Measurements from ENCODE around the gene SPPL2A. TPM values are rescaled to one million over a fixed set of nuclear protein-coding genes. Genes with fewer than 3 reads are reported as not detected.
A peak's percentile ranks its signal among the peaks of the same experiment; 100 is the strongest.

Gene SPPL2A
- polyA plus RNA-seq, 6 donors from 2014 or later = 75.1 to 93.0 (median 89.4) TPM

DNA sequence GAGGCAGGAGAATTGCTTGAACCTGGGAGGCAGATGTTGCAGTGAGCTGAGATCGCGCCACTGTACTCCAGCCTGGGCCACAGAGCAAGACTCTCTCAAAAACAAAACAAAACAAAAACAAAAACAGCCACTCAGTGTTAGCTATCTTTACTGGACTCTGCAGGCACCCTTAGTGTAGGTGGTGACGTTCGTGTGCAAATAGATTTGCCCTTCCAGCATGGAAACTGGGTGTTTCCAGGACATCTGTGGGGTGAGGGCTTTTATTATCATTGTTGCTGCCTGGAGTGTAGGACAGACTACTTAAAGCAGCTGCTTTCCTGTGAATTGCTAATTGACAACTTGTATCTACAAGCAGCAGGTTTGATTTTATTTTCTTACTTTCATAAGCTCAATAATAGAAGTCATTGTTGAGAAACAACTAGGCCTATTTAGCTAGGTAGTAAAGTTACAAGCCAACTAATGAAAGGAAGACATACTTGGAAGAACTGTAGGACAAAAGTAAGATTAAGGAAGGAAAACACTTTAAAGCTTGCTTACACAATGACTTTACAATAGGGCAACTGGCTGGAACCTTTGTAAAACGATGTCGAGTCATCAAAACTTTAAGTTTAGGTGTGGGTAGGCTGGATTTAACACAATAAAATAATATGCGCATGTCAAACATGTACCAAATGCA lies 25.4 kb upstream of the SPPL2A start:
- Mint-ChIP-seq H3K9me3 (no peaks in the 10 kb centered on the region), H3K36me3 (no peaks in the 10 kb centered on the region), H3K4me3 (no peak overlapping the region), H3K27ac (no peak overlapping the region), H3K4me1 (no peaks in the 10 kb centered on the region), H3K27me3 (peaks cover 0 to 5% (median 4%) of the 10 kb centered on the region in 3 donors)
- DNase-seq = no peak
- ATAC-seq (ENCODE audit: low read depth in 2 of 2) = no peak

DNA sequence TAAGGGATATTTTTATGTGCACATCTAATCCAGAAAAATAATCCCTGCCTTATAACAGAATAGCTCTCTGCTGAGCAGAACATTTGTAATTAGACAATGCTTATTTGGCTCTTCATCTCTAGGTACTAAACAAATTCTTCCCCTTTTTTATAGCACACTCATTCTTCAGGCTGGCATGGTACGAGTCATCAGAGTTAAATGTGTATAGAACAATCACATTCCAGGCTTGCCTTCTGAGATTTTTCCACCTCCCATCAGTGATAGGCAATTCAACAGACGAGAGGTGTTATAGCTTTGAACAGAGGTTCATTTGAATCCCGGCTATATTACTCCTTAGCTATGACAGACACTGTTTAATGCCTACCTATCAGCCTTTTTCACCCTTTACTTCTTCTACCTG lies 21.4 kb upstream of the SPPL2A start:
- Mint-ChIP-seq H3K4me1 (no peaks in the 10 kb centered on the region), H3K9me3 (no peaks in the 10 kb centered on the region), H3K4me3 (no peak overlapping the region), H3K36me3 (no peaks in the 10 kb centered on the region), H3K27me3 (peaks cover 0 to 5% (median 4%) of the 10 kb centered on the region in 3 donors), H3K27ac (no peak overlapping the region)
- ATAC-seq (ENCODE audit: low read depth in 2 of 2) (no peak), DNase-seq (no peak)

DNA sequence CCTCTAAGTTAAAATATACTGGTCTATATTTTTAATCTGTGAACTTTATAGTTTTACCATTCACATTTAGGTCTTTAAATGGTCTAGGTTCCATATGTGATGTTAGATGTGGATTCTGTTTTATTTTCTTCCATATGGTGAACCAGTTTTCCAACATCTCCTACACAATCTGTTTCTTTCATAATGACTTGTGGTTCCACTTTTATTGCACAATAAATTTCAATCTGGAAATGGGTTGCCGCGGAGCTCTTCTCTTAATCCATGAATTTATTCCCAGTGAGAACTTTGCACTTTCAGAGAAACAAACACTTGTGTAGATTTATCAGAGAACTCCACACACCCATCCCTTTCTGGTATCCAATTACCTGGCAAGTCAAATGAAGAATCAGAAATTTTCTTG lies 20.9 kb upstream of the SPPL2A start:
- Mint-ChIP-seq H3K9me3 (no peaks in the 10 kb centered on the region), H3K36me3 (no peaks in the 10 kb centered on the region), H3K4me3 (no peak overlapping the region), H3K27ac (no peak overlapping the region), H3K27me3 (peaks cover 0 to 5% (median 4%) of the 10 kb centered on the region in 3 donors), H3K4me1 (no peaks in the 10 kb centered on the region)
- ATAC-seq (ENCODE audit: low read depth in 2 of 2) (no peak), DNase-seq (no peak)

DNA sequence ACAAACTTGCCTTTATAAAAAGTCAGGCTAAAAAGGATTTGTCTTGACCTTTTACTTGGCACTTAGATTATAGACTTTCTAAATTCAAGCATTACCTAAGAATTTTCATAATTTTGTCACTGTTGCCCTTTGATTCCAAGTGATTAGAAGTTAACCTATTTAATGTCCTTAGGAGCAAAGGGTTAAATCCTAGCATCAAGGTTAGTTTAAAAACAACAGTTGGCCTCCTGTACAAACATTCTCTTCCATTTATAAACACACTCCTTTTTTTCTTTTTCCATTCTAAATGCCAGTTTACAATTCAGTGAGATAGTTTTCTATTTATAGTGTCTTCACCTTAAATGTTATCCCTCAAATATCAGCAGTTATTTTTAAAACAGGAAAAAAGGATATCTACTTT lies 18.4 kb upstream of the SPPL2A start:
- Mint-ChIP-seq H3K27ac (no peak overlapping the region), H3K36me3 (no peaks in the 10 kb centered on the region), H3K4me3 (no peak overlapping the region), H3K27me3 (no peaks in the 10 kb centered on the region), H3K4me1 (no peaks in the 10 kb centered on the region), H3K9me3 (no peaks in the 10 kb centered on the region)
- ATAC-seq (ENCODE audit: low read depth in 2 of 2) (no peak), DNase-seq (no peak)

DNA sequence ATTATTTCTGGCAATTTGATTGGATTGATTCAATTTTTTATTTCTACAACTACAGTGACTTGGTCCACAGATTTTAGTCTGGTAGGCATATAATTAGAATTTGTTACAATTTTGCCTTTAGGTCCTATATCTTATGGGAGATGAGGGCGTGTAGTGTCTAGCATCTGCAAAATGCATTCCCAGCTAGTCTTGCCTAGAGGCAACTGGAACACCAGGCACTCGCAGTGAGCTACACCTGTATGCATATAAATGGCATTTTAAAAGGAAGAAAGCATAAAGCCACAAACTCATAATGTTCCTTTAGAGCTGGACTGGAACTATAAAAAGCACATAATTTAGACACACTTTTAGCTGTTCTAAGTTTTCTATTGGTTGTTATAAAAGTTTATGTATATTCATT lies 17.9 kb upstream of the SPPL2A start:
- DNase-seq = no peak
- H3K36me3 Mint-ChIP-seq = no peaks in the 10 kb centered on the region
- no peak overlapping the region for H3K27ac Mint-ChIP-seq
- no peak for ATAC-seq (ENCODE audit: low read depth in 2 of 2)
- no peaks in the 10 kb centered on the region for H3K9me3 Mint-ChIP-seq
- H3K27me3 Mint-ChIP-seq = no peaks in the 10 kb centered on the region
- H3K4me3 Mint-ChIP-seq = no peak overlapping the region
- no peaks in the 10 kb centered on the region for H3K4me1 Mint-ChIP-seq

DNA sequence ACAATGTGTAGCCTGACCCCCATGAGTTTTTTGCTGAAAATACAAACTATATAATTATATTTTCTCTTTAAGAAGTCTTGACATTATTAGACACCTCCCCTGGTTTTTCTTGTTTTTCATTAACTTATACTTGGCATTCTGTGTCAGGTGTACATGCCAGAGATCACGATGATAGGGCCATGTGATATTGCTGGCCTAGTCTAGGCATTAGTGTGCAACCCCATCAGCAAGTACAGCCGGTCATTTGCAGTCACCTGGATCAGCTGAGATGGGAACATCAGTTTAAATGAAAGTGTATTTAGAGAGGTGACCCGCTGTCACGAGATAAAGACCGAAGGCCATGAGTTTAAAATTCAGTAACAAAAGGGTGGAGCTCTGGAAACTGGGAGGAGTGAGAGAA lies 12.6 kb upstream of the SPPL2A start:
- H3K27ac Mint-ChIP-seq = peak overlapping the region in 1 of 6 donors; percentile 13
- H3K27me3 Mint-ChIP-seq = no peaks in the 10 kb centered on the region
- H3K4me3 Mint-ChIP-seq = no peak overlapping the region
- H3K9me3 Mint-ChIP-seq = no peaks in the 10 kb centered on the region
- DNase-seq (no peak), ATAC-seq (ENCODE audit: low read depth in 2 of 2) (no peak)
- no peaks in the 10 kb centered on the region for H3K36me3 Mint-ChIP-seq
- no peaks in the 10 kb centered on the region for H3K4me1 Mint-ChIP-seq

DNA sequence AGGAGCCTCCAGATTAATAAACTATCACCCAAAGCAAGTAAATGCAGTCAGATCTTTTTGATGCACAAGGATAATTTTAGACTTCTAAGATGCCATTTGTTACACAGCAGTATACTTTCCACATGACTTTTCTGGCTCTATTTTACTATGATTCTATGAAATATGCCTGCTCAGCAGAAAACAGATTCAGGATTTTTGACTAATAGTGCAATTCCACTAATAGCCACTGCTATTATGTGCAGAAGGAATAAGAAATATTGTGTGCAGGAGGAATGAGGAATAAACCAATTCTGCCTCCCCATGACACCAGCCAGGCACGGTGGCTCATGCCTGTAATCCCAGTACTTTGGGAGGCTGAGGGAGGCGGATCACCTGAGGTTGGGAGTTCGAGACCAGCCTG lies 11.5 kb upstream of the SPPL2A start:
- no peaks in the 10 kb centered on the region for H3K9me3 Mint-ChIP-seq
- H3K4me3 Mint-ChIP-seq = no peak overlapping the region
- no peaks in the 10 kb centered on the region for H3K27me3 Mint-ChIP-seq
- DNase-seq (no peak), ATAC-seq (ENCODE audit: low read depth in 2 of 2) (no peak)
- no peak overlapping the region for H3K27ac Mint-ChIP-seq
- no peaks in the 10 kb centered on the region for H3K4me1 Mint-ChIP-seq
- H3K36me3 Mint-ChIP-seq = no peaks in the 10 kb centered on the region

DNA sequence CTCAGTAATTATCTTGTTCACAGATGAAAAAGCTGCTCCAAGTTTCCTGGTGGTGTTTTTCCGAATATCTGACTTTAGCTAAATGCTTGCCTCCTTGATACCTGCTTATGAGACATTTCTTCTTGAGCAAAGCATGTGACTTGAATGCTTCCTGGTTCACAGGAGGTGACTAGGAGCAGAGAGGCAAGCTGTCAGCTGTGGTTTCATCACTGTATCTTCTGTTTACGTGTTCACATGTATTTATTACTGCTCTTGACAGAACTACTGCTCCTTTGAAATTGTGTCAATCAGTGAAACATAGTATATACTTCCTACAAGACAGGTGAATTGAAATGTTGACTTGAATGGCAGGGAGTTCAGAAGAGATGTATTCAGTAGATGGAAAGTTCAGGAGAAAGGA lies 8.9 kb upstream of the SPPL2A start:
- no peak for DNase-seq
- Mint-ChIP-seq H3K4me3 (no peak overlapping the region), H3K4me1 (no peaks in the 10 kb centered on the region), H3K36me3 (no peaks in the 10 kb centered on the region), H3K27ac (no peak overlapping the region), H3K9me3 (no peaks in the 10 kb centered on the region), H3K27me3 (no peaks in the 10 kb centered on the region)
- ATAC-seq (ENCODE audit: low read depth in 2 of 2) = no peak

DNA sequence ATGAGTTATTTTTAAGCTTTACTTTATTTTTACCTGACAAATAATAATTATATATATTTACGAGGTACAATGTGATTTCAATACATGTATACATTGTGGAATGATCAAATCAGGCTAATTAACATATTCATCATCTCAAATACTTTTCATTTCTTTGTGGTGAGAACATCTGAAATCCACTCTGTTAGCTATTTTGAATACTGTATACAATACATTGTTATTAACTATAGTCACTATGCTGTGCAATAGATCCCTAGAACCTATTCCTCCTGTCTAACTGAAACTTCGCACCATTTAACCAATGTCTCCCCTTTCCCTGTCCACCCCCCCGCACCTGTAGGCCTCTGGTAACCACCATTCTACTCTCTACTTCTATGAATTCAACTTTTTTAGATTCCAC lies 7.9 kb upstream of the SPPL2A start:
- H3K4me1 Mint-ChIP-seq = no peaks in the 10 kb centered on the region
- H3K4me3 Mint-ChIP-seq = peak overlapping the region in 2 of 8 donors; percentile 30 to 43
- peak overlapping the region in 1 of 6 donors; percentile 44 for H3K27ac Mint-ChIP-seq
- no peak for DNase-seq
- H3K36me3 Mint-ChIP-seq = no peaks in the 10 kb centered on the region
- no peaks in the 10 kb centered on the region for H3K27me3 Mint-ChIP-seq
- no peaks in the 10 kb centered on the region for H3K9me3 Mint-ChIP-seq
- no peak for ATAC-seq (ENCODE audit: low read depth in 2 of 2)

DNA sequence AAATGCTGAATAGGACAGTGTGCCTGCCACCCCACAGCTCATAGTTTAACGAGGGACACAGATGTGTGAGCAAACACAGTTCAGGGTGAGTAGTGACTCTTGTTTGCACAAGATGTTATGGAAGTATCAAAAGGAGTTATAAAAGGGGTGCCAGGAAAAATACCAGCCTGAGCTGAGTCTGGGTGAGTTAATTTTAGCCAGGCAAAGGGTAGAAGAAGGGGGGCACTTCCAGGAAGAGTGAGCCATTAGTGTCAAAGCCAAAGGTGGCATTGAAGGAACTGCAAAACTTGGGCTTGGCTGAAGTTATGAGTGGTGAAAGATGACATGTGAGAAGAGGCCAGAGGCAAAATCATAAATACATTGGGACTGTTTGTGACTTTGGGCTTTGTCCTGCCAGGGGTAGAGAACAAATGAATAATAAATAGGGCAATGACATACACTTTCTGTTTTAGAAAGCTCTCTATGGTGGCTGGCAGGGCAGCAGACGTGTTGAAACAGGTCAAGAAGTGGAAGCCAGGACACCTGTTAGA lies 1.9 kb upstream of the SPPL2A start:
- Mint-ChIP-seq H3K4me3 (peak overlapping the region in 4 of 8 donors; percentile 10 to 92 (median 63)), H3K27ac (peak overlapping the region in 5 of 6 donors; percentile 0 to 93 (median 22)), H3K36me3 (no peaks in the 10 kb centered on the region), H3K27me3 (no peaks in the 10 kb centered on the region), H3K4me1 (peaks cover 22 to 38% (median 35%) of the 10 kb centered on the region in 3 donors), H3K9me3 (peaks cover 0 to 2% (median 0%) of the 10 kb centered on the region in 7 donors)
- DNase-seq = no peak
- no peak for ATAC-seq (ENCODE audit: low read depth in 2 of 2)

DNA sequence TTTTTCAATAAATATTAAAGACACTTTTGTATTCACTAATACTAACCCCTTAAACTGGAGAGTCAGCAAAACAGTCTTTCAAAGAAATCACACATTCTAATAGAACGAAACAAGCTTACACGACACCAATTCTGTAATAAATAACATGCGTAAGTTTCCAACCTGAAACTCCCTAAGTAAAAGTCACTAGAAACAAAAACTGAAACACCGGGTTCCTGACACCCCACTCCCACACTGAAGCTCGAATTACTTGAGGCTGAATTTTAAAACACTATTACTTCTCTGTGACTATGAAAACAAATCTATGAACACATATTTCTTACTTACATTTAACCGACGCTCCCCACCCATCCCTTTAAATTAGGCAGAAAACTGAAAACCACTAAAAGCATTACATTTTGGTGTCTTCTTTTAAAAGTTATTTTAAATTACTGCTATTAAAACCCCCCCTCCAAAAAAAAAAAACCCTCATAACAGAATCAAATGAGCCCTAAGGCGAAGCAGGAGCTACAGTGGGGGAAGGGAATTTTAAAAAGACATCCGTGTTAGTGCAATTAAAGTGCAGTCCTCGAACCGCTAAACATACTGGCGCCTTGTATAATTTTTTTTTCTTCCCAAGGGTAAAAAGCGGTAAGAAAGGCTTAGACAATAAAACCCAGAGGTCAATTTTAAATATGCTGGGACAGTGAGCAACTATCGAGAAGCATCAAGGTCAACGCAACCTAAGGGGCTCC lies 878 bp downstream of the SPPL2A start:
- H3K4me3 Mint-ChIP-seq = peak overlapping the region; percentile 82 to 96 (median 92)
- H3K27ac Mint-ChIP-seq = peak overlapping the region; percentile 76 to 98 (median 94)
- peaks cover 26 to 57% (median 54%) of the 10 kb centered on the region in 3 donors for H3K4me1 Mint-ChIP-seq
- no peaks in the 10 kb centered on the region for H3K27me3 Mint-ChIP-seq
- no peaks in the 10 kb centered on the region for H3K36me3 Mint-ChIP-seq
- DNase-seq (peak; percentile 39), ATAC-seq (ENCODE audit: low read depth in 2 of 2) (peak; percentile 24 to 28)
- H3K9me3 Mint-ChIP-seq = peaks cover 0 to 2% (median 0%) of the 10 kb centered on the region in 7 donors

DNA sequence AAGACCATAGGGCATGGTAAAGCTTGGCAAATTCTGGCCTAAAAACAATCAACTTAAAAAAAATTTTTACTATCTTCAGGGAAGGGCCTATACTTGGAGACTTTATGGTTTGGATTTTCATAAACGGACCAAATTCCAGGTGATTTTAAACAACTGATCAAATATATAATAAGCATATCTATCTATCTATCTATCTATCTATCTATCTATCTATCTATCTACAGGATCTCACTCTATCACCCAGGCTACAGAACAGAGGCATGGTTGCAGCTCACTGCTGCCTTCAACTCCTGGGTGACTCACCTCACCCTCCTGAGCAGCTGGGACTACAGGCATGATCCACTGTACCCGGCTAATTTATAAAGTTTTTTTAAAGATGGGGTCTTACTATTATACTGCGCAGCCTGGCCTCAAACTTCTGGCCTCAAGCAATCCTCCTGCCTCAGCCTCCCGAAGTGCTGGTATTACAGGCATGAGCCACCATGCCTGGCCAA lies 6.7 kb downstream of the SPPL2A start:
- Mint-ChIP-seq H3K27me3 (no peaks in the 10 kb centered on the region), H3K9me3 (no peaks in the 10 kb centered on the region), H3K4me1 (peaks cover 24 to 61% (median 54%) of the 10 kb centered on the region in 3 donors), H3K36me3 (no peaks in the 10 kb centered on the region), H3K4me3 (no peak overlapping the region), H3K27ac (peak overlapping the region in 2 of 6 donors; percentile 47 to 88)
- DNase-seq (no peak), ATAC-seq (ENCODE audit: low read depth in 2 of 2) (no peak)

DNA sequence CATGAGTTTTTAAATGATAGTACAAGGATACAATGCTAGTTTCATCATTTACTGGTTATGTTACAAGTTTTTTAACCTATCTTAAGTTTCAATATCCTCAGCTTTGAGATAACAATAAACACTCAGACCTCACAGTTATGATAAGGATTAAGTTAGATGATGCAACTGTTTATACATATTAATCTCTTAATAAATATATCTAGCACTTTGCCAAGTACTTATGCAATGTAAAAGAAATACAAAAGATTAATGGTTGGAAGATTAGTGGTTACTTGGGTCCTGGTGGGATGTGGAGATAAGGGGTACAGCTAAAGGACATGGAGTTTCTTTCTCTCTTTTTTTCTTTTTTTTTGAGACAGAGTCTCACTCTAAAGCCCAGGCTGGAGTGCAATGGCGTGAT lies 12.0 kb downstream of the SPPL2A start:
- peaks cover 18 to 30% (median 27%) of the 10 kb centered on the region in 3 donors for H3K4me1 Mint-ChIP-seq
- peaks cover 0 to 2% (median 0%) of the 10 kb centered on the region in 7 donors for H3K9me3 Mint-ChIP-seq
- no peaks in the 10 kb centered on the region for H3K27me3 Mint-ChIP-seq
- H3K4me3 Mint-ChIP-seq = no peak overlapping the region
- H3K36me3 Mint-ChIP-seq = no peaks in the 10 kb centered on the region
- no peak for DNase-seq
- peak overlapping the region in 1 of 6 donors; percentile 27 for H3K27ac Mint-ChIP-seq
- no peak for ATAC-seq (ENCODE audit: low read depth in 2 of 2)

DNA sequence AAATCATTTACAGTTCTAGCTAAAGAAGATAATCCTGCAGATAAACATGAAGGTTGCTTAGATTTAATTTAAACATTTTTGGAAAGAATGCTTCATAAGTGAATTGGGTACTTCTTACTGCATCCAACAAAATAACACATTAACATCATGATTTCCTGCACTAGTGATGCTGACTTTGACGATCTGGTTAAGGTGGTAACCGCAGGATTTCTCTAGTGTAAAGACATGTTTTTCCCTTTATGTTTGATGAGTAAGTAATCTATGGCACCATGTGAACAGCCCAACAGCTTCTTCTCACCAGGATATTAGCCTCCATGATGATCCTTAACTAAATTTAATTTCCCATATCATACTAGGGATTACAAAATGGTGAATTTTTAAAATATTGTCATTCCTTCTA lies 14.1 kb downstream of the SPPL2A start:
- DNase-seq (no peak), ATAC-seq (ENCODE audit: low read depth in 2 of 2) (no peak)
- H3K4me1 Mint-ChIP-seq = peaks cover 10 to 15% (median 15%) of the 10 kb centered on the region in 3 donors
- no peaks in the 10 kb centered on the region for H3K27me3 Mint-ChIP-seq
- peaks cover 0 to 5% of the 10 kb centered on the region in 2 donors for H3K36me3 Mint-ChIP-seq
- H3K4me3 Mint-ChIP-seq = no peak overlapping the region
- peak overlapping the region in 2 of 6 donors; percentile 30 to 33 for H3K27ac Mint-ChIP-seq
- H3K9me3 Mint-ChIP-seq = peaks cover 0 to 2% (median 0%) of the 10 kb centered on the region in 7 donors
